GM12801 (cell line): ENCODE data around the gene ONECUT2.

Experiments used
- TF ChIP-seq, protein P1 (sequence below): IDR thresholded peaks from one replicate; pipeline ENCODE4 v1.5.1; 2011; ENCODE audit warnings: control low read depth; ENCODE audit not compliant: insufficient read length; ENCODE audit errors: extremely low read depth

ONECUT2 gene

DNA sequence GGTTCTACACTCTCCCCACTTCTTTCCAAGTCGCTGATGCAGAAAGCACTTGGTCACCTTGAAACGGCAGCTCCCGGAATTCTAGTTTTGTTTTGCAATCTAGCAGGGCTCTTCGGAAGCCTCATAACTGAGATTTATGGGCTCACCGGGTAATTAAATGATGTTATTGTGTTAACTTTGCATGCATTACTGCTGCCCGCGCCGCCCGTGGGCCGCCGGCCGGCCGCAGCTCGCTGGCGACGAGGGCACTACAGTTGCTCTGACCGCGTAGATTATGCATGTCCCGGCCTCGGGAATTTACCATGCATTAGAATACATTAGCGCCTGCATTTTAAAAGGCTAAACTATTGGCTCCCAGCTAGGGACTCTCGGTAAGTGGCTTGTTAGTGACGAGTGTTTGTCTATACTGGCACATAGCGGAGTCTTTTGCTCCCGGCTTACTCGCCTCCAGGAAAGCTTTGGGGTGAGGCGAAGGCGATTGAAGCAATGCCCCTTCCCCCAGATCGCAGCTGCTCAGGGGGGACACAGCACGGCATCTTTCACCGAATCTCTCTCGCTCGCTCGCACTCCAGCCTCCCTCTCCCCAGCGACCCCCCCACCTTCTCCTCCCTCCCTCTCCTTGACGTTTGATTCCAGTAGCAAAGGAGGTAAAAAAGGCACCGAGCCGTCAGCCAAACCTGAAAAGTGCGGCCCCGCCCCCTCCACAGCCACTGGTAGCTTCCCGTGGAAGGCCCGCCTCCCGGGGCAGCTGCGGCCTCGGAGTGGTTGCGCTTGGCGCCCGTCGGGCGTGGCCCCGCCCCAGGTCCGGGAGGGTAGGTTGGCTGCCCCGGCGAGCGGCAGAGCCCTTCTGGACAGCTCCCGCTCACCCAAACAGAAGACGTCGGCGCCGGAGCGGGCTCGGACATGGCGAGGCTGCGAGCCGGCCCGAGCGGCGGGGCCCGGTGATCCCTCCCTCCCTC, at the start of gene ONECUT2:
TSS of gene ONECUT2 (plus strand) at position 839 of the 959 bp plus-strand sequence. CDS start 343 bp downstream, outside the sequence.
- TF ChIP-seq, protein P1, sequence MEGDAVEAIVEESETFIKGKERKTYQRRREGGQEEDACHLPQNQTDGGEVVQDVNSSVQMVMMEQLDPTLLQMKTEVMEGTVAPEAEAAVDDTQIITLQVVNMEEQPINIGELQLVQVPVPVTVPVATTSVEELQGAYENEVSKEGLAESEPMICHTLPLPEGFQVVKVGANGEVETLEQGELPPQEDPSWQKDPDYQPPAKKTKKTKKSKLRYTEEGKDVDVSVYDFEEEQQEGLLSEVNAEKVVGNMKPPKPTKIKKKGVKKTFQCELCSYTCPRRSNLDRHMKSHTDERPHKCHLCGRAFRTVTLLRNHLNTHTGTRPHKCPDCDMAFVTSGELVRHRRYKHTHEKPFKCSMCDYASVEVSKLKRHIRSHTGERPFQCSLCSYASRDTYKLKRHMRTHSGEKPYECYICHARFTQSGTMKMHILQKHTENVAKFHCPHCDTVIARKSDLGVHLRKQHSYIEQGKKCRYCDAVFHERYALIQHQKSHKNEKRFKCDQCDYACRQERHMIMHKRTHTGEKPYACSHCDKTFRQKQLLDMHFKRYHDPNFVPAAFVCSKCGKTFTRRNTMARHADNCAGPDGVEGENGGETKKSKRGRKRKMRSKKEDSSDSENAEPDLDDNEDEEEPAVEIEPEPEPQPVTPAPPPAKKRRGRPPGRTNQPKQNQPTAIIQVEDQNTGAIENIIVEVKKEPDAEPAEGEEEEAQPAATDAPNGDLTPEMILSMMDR: no peak

DNA sequence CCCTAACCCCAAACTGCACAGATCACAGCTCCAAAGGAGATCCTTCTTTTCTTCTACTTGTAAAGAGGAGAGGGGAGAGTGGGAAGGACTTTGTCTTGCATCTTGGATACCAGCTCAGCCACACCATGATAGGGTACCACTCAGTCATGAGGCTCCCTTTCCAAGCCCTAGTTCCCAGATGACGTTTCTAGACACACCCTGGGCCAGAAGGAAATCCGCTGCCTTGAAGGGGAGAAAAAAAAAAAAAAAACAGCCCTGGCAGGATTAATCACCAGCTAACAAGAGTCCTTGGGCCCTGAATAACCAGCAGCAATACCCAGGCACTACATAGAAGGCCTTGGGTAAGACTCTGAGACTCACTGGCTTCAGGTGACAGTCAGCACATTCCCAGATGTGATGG, 45.9 kb upstream of the ONECUT2 start:
- TF ChIP-seq, protein P1: no peak

DNA sequence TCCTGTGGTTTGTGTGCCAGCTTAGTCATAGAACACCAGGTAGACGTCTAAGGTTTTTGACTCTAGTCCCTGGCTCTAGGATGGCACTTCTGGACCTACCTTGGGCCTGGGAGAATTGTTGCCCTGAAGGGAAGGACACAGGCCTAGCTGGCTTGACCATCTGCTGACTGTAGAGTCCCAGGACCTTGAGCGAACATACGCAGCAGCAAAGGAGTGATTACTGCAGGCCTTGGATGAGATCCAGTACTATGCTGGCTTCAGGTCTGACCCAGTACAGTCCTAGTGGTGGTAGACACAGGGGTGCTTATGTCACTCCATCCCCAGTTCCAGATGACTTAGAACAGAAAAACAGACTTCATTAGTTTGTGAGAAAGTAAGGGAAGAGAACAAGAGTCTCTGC, 45.1 kb upstream of the ONECUT2 start:
- TF ChIP-seq, protein P1: no peak

DNA sequence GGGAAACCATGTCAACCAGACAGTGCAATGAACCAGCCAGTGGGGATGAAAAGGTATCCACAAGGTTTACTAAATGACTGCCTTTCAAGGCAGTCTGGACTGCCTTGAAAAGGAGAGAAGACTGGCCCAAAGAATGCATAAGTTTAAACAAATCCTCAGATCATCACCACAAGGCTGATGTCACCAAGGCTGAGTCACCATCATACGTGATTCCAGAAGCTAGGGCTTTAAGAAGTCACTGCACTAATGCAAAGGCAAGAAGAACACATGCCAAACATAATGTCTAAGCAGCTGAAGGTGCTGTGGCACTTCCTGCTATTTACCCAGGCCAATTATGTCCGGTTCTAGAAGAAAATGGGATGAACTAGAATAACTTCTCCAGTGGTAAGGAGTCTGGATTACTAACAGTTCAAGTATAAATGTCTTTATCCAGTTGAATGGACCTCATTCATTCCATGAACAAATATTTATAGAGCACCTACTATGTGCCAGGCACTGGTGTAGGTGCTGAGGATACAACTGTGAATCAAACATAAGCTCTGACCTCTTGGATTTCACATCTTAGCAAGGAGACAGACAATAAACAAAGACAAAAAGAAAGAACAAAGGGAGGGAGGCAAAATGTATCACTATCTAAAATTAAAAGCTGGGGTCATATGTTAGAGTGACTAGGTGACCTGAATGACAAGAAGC, 37.6 kb upstream of the ONECUT2 start:
- TF ChIP-seq, protein P1: no peak

DNA sequence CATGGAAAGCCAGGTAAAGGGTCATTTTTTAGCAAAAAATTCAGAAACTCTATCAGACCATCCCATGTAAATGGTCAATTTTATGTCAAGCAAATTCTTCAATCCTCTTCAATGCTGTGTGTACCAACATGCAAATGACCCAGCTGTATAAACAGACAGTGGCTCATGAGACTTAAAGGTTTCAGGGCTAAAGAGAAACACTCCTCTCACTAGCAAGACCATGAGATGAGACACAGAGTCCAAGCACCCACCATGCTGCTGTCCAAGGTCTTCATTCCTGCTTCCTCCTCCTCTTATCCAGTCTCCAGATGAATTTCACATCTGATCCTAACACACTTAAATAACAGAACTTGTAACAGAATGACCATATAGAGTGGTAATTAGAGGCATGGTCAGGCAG, 30.8 kb upstream of the ONECUT2 start:
- TF ChIP-seq, protein P1: no peak

DNA sequence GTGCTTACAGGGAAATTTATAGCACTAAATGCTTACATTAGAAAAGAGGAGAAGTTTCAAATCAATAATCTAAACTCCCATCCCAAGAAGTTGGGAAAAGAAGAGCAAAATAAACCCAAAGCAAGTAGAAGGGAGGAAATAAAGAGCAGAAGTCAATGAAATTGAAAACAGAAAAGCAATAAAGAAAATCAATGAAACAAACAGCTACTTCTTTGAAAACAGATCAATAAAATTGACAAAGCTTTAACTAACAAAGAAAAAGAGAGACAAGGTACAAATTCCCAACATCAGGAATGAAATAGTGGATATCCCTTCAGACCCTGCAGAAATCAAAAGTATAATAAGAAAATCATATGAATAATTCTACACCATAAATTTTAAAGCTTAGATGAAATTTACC, 25.5 kb upstream of the ONECUT2 start:
- TF ChIP-seq, protein P1: no peak

DNA sequence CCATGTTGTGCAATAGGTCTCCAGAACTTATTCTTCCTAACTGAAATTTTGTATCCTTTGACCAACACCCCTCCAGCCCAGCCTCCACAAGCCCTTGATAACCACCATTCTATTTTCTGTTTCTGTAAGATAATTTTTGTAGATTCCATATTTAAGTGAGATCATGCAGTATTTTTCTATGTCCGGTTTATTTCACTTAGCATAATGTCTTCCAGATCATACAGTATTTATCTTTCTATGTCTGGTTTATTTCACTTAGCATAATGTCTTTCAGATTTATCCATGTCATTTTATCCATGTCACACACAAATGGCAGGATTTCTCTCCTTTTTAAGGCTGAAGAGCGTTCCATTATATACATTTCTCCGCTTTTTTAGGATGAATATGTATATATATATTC, 24.4 kb upstream of the ONECUT2 start:
- TF ChIP-seq, protein P1: no peak
